HCT116 (cell line): Measurements from ENCODE around the gene EPHA6.

Experiments
- CEBPB ChIP-seq: IDR thresholded peaks from 2 replicates; pipeline ENCODE4 v1.6.1; 2012; ENCODE audit warnings: low read depth
- EZH2 ChIP-seq: fragments of 200-600 bp; sonication (generic); IDR thresholded peaks from 2 replicates; pipeline ENCODE4 v1.6.1; 2017; ENCODE audit warnings: antibody characterized with exemption, mixed run types
- EZH2phosphoT487 ChIP-seq: fragments of 200-600 bp; IDR thresholded peaks from 2 replicates; pipeline ENCODE4 v1.6.1; 2018; ENCODE audit warnings: antibody characterized with exemption, borderline replicate concordance
- FOSL1 ChIP-seq: IDR thresholded peaks from 2 replicates; pipeline ENCODE4 v1.6.1; 2012; ENCODE audit warnings: low read depth
- POLR2A ChIP-seq: IDR thresholded peaks from 2 replicates; pipeline ENCODE4 v1.7.0; 2011; ENCODE audit warnings: borderline replicate concordance; ENCODE audit not compliant: insufficient read depth, insufficient read length; ENCODE audit errors: extremely low read depth
- POLR2AphosphoS5 ChIP-seq: IDR thresholded peaks from 2 replicates; pipeline ENCODE4 v1.6.1; 2011; ENCODE audit warnings: mild to moderate bottlenecking, low read depth, low read length, moderate library complexity
- SIN3A ChIP-seq: IDR thresholded peaks from 2 replicates; pipeline ENCODE4 v1.6.1; 2012; ENCODE audit warnings: low read depth
- YY1 ChIP-seq: IDR thresholded peaks from 2 replicates; pipeline ENCODE4 v1.6.1; 2011; ENCODE audit warnings: low read length, low read depth, moderate library complexity, mild to moderate bottlenecking; ENCODE audit not compliant: insufficient replicate concordance; ENCODE audit errors: extremely low read depth
- TF ChIP-seq, protein P1 (sequence below), 3 experiments: fragments of 200-600 bp in 1 of 3; sonication (generic) in 1 of 3; IDR thresholded peaks in 2 of 3; conservative IDR thresholded peaks in 1 of 3; 2 replicates each; pipeline ENCODE4 v1.5.1; 2012 to 2017; ENCODE audit warnings: low read depth in 2 of 3, low read length in 2 of 3, antibody characterized with exemption in 1 of 3, borderline replicate concordance in 1 of 3, control low read depth in 1 of 3, mild to moderate bottlenecking in 1 of 3, mixed read lengths in 1 of 3, mixed run types in 1 of 3, moderate library complexity in 1 of 3; ENCODE audit not compliant: insufficient read depth in 1 of 3
- TF ChIP-seq, protein P2 (sequence below): IDR thresholded peaks from 2 replicates; pipeline ENCODE4 v1.6.1; 2012; ENCODE audit warnings: low read depth

DNA sequence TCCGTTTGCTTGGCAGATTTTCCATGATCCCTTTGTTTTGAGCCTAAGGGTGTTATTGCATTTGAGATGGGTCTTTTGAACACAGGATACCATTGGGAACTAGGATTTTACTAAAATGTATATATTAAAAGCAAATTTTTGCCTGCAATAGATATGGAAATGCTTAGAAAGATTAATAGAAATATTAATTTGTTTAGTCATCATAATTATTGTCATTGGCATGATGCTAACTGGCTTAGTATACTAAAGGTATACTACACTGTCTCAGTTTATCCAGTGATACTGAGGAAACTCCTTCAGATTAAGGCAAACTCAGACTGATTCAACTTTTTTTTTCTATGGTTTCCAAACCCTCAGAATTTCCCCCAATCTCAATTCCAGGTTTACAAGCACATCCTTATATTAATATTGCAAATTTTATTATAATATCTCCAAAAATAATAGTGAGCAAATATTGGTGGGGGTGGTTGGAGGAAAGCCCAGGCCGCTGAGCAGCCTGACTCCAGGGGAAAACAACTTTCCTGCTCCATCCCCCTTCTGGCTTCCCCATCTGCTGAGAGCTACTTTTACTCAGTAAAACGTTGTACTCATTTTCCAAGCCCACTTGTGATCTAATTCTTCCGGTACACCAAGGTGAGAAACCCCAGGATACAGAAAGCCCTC is 291.7 kb downstream of the EPHA6 start:
- TF ChIP-seq, protein P1, sequence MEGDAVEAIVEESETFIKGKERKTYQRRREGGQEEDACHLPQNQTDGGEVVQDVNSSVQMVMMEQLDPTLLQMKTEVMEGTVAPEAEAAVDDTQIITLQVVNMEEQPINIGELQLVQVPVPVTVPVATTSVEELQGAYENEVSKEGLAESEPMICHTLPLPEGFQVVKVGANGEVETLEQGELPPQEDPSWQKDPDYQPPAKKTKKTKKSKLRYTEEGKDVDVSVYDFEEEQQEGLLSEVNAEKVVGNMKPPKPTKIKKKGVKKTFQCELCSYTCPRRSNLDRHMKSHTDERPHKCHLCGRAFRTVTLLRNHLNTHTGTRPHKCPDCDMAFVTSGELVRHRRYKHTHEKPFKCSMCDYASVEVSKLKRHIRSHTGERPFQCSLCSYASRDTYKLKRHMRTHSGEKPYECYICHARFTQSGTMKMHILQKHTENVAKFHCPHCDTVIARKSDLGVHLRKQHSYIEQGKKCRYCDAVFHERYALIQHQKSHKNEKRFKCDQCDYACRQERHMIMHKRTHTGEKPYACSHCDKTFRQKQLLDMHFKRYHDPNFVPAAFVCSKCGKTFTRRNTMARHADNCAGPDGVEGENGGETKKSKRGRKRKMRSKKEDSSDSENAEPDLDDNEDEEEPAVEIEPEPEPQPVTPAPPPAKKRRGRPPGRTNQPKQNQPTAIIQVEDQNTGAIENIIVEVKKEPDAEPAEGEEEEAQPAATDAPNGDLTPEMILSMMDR (IDR thresholded peaks at IDR 0.05 in 2 of 3, conservative IDR thresholded peaks at IDR 0.05 in 1 of 3; ENCODE audit: borderline replicate concordance in 1 of 3, insufficient read depth in 1 of 3, low read depth in 2 of 3, low read length in 2 of 3), result no peak
- TF ChIP-seq POLR2A (no peak), EZH2 (no peak), CEBPB (no peak), POLR2AphosphoS5 (no peak), YY1 (no peak), SIN3A (no peak), FOSL1 (no peak), EZH2phosphoT487 (no peak)
- TF ChIP-seq, protein P2, sequence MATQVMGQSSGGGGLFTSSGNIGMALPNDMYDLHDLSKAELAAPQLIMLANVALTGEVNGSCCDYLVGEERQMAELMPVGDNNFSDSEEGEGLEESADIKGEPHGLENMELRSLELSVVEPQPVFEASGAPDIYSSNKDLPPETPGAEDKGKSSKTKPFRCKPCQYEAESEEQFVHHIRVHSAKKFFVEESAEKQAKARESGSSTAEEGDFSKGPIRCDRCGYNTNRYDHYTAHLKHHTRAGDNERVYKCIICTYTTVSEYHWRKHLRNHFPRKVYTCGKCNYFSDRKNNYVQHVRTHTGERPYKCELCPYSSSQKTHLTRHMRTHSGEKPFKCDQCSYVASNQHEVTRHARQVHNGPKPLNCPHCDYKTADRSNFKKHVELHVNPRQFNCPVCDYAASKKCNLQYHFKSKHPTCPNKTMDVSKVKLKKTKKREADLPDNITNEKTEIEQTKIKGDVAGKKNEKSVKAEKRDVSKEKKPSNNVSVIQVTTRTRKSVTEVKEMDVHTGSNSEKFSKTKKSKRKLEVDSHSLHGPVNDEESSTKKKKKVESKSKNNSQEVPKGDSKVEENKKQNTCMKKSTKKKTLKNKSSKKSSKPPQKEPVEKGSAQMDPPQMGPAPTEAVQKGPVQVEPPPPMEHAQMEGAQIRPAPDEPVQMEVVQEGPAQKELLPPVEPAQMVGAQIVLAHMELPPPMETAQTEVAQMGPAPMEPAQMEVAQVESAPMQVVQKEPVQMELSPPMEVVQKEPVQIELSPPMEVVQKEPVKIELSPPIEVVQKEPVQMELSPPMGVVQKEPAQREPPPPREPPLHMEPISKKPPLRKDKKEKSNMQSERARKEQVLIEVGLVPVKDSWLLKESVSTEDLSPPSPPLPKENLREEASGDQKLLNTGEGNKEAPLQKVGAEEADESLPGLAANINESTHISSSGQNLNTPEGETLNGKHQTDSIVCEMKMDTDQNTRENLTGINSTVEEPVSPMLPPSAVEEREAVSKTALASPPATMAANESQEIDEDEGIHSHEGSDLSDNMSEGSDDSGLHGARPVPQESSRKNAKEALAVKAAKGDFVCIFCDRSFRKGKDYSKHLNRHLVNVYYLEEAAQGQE, result no peak
